Adipocyte (in vitro differentiated cells): ENCODE measurements around the gene ITGB3BP.
"Not testable (repeated sequence)": the region's sequence is repeated elsewhere in the genome, so short reads cannot be mapped to it uniquely, and the experiment has no call there.

Experiments used
- DNase-seq: peaks from one replicate; pipeline ENCODE4 v3.0.0-alpha.2; 2015; ENCODE audit warnings: low read depth
- H3K27me3 ChIP-seq: replicated peaks from 2 replicates; pipeline ENCODE4 v1.7.0; 2013; ENCODE audit warnings: mild to moderate bottlenecking, low read length, moderate library complexity; ENCODE audit not compliant: control insufficient read depth, insufficient read depth
- H3K36me3 ChIP-seq: 2 replicates; pipeline ENCODE4 v1.7.0; 2013; ENCODE audit warnings: low read length, mild to moderate bottlenecking, moderate library complexity; ENCODE audit not compliant: control insufficient read depth, insufficient read depth, severe bottlenecking
- H3K4me1 ChIP-seq: 2 replicates; pipeline ENCODE4 v1.7.0; 2013; ENCODE audit warnings: mild to moderate bottlenecking, low read length, moderate library complexity; ENCODE audit not compliant: control insufficient read depth, insufficient read depth
- H3K4me3 ChIP-seq: 2 replicates; pipeline ENCODE4 v1.7.0; 2013; ENCODE audit warnings: mild to moderate bottlenecking, low read length, moderate library complexity
- H3K9ac ChIP-seq: 2 replicates; pipeline ENCODE4 v1.7.0; 2013; ENCODE audit warnings: mild to moderate bottlenecking, low read length, moderate library complexity
- H3K9me3 ChIP-seq: 2 replicates; pipeline ENCODE4 v1.7.0; 2013; ENCODE audit warnings: mild to moderate bottlenecking, low read length, moderate library complexity; ENCODE audit not compliant: control insufficient read depth

Gene ITGB3BP

DNA sequence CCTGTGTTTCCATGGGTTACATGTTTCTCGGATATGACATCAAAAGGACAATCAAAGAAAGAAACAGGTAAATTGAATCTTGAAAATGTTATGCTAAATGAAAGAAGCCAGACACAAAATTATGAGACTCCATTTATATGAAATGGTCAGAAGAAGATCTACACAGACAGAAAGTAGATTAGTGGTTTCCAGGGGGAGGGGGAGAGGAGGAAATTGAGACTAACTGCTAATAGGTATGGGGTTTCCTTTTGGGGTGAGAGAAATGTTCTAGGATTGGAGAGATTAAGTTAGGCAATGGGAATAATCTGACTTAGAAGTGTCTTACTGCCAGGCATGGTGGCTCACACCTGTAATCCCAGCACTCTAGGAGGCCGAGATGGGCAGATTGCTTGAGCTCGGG is 21.8 kb downstream of the ITGB3BP start:
- Histone ChIP-seq H3K4me1 (no peaks in the 10 kb centered on the region), H3K27me3 (no peaks in the 10 kb centered on the region), H3K36me3 (no peaks in the 10 kb centered on the region), H3K9me3 (no peaks in the 10 kb centered on the region), H3K9ac (no peak overlapping the region), H3K4me3 (no peak overlapping the region)
- no peak for DNase-seq

GRCh38 chr1:63498106-63498505 is 24.9 kb downstream of the ITGB3BP start:
- no peaks in the 10 kb centered on the region for H3K9me3 ChIP-seq

GRCh38 chr1:63497577-63497976 is 25.4 kb downstream of the ITGB3BP start:
- Histone ChIP-seq H3K4me3 (no peak overlapping the region), H3K9ac (no peak overlapping the region), H3K4me1 (no peaks in the 10 kb centered on the region), H3K27me3 (no peaks in the 10 kb centered on the region), H3K9me3 (no peaks in the 10 kb centered on the region), H3K36me3 (no peaks in the 10 kb centered on the region)
- no peak for DNase-seq

More at GRCh38 chr1:63498106-63498505, 24.9 kb downstream of the ITGB3BP start:
- Histone ChIP-seq H3K27me3 (no peaks in the 10 kb centered on the region), H3K4me1 (no peaks in the 10 kb centered on the region), H3K9ac (no peak overlapping the region), H3K4me3 (no peak overlapping the region), H3K36me3 (no peaks in the 10 kb centered on the region)
- DNase-seq, result no peak

GRCh38 chr1:63487336-63488065 is 35.5 kb downstream of the ITGB3BP start:
- H3K36me3 ChIP-seq, result no peaks in the 10 kb centered on the region
- no peak overlapping the region for H3K9ac ChIP-seq
- H3K4me3 ChIP-seq, result no peak overlapping the region
- no peaks in the 10 kb centered on the region for H3K4me1 ChIP-seq
- H3K27me3 ChIP-seq, result no peaks in the 10 kb centered on the region
- H3K9me3 ChIP-seq, result no peaks in the 10 kb centered on the region
- no peak for DNase-seq

- no peaks in the 10 kb centered on the region for H3K36me3 ChIP-seq
- no peak for DNase-seq
These were observed 36.4 kb downstream of the ITGB3BP start for GRCh38 chr1:63486629-63487028.

DNA sequence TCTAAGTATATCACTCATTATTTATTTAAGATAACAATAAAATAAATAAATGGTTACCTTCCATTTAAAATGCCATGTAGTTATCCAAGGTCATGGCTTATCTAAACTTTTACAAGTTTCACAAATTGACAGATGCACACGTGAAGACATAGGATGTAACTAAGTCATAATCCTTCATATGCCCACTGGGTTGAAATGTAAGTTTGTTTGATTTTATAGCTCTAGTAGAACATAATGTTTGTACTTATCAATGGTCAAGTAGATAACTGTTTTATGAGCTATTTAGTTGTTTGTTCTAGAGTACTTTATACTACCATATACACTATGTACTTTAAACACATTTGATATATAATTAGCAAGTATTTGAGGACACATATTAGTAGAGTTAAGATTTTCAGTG is 43.0 kb downstream of the ITGB3BP start:
- Histone ChIP-seq H3K4me3 (no peak overlapping the region), H3K36me3 (no peaks in the 10 kb centered on the region), H3K27me3 (no peaks in the 10 kb centered on the region), H3K4me1 (no peaks in the 10 kb centered on the region), H3K9me3 (no peaks in the 10 kb centered on the region), H3K9ac (no peak overlapping the region)
- no peak for DNase-seq

More at GRCh38 chr1:63486629-63487028, 36.4 kb downstream of the ITGB3BP start:
- Histone ChIP-seq H3K4me1 (no peaks in the 10 kb centered on the region), H3K4me3 (no peak overlapping the region), H3K27me3 (no peaks in the 10 kb centered on the region), H3K9ac (no peak overlapping the region), H3K9me3 (no peaks in the 10 kb centered on the region)

- H3K4me3 ChIP-seq, result no peak overlapping the region
- H3K36me3 ChIP-seq, result no peaks in the 10 kb centered on the region
- no peaks in the 10 kb centered on the region for H3K27me3 ChIP-seq
- no peak overlapping the region for H3K9ac ChIP-seq
- no peaks in the 10 kb centered on the region for H3K4me1 ChIP-seq
- DNase-seq, result no peak
- no peaks in the 10 kb centered on the region for H3K9me3 ChIP-seq
These were observed 47.3 kb downstream of the ITGB3BP start for GRCh38 chr1:63475761-63476160.

DNA sequence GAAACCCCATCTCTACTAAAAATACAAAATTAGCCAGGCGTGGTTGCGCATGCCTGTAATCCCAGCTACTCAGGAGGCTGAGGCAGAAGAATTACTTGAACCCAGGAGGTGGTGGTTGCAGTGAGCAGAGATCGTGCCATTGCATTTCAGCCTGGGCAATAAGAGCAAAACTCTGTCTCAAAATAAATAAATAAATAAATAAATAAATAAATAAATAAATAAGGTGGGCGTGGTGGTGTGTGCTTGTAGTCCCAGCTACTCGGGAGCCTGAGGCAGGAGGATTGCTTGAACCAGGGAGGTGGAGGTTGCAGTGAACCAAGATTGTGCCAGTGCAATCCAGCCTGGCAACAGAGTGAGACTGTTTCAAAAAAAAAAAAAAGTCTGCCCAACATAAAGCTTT is 54.3 kb downstream of the ITGB3BP start:
- not testable (repeated sequence) for H3K4me3 ChIP-seq, H3K9me3 ChIP-seq, H3K27me3 ChIP-seq, H3K36me3 ChIP-seq, H3K9ac ChIP-seq, DNase-seq, H3K4me1 ChIP-seq

- H3K9me3 ChIP-seq, result peaks cover 8% of the 10 kb centered on the region
- H3K4me1 ChIP-seq, result no peaks in the 10 kb centered on the region
- peaks cover under 1% of the 10 kb centered on the region for H3K36me3 ChIP-seq
- DNase-seq, result no peak
- no peak overlapping the region for H3K9ac ChIP-seq
- H3K27me3 ChIP-seq, result no peaks in the 10 kb centered on the region
- H3K4me3 ChIP-seq, result no peak overlapping the region
These were observed 56.3 kb downstream of the ITGB3BP start for GRCh38 chr1:63466759-63467158.

GRCh38 chr1:63466181-63466580 is 56.8 kb downstream of the ITGB3BP start:
- no peaks in the 10 kb centered on the region for H3K27me3 ChIP-seq
- H3K9me3 ChIP-seq, result peaks cover 13% of the 10 kb centered on the region
- H3K4me1 ChIP-seq, result no peaks in the 10 kb centered on the region
- no peak overlapping the region for H3K9ac ChIP-seq
- peaks cover 3% of the 10 kb centered on the region for H3K36me3 ChIP-seq
- no peak for DNase-seq
- H3K4me3 ChIP-seq, result no peak overlapping the region

DNA sequence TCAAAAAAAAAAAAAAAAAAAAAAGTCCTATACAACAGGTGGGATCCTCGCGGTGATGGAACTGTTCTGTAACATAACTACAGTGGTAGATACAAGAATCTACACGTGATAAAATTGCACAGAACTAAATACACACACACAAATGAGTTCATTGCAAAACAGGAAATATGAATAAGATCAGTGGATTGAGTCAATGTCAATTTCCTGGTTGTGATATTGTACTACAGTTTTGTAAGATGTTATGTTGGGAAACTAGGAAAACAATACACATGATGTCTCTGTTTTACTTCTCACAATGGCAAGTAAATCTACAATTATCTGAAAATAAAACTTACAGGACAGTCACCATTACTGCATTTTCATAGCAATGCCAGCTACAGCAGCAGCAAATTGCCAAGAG is 59.8 kb downstream of the ITGB3BP start:
- Histone ChIP-seq H3K4me3 (no peak overlapping the region), H3K4me1 (no peaks in the 10 kb centered on the region), H3K9me3 (peaks cover 13% of the 10 kb centered on the region), H3K27me3 (no peaks in the 10 kb centered on the region), H3K36me3 (peaks cover 3% of the 10 kb centered on the region), H3K9ac (no peak overlapping the region)
- no peak for DNase-seq
